Pancreas (tissue), 10 donors: ENCODE data around the gene PSME4. TPM values are rescaled to one million over a fixed set of nuclear protein-coding genes. Genes with fewer than 3 reads are reported as not detected.
A peak's percentile ranks its signal among the peaks of the same experiment; 100 is the strongest.

Experiments used
- ATAC-seq, 4 donors: fragments of 200-7000 bp; cut with Tn5 transposase; one replicate each; pipeline versions ENCODE4 v1.8.0 to v1.9.1; 2020; ENCODE audit warnings: mild to moderate bottlenecking in 4 of 4, moderate library complexity in 4 of 4
- DNase-seq, 6 donors: peaks; one replicate each; pipeline ENCODE4 v3.0.0-alpha.2; 2020
- FAIRE-seq: peaks from 2 replicates; lab custom pipeline; 2012; peaks lifted over from hg19 to GRCh38; lab: Jason Lieb, UNC
- H3K27ac ChIP-seq, 4 donors: fragments of 200-600 bp; sonication (generic); 1 replicate in 3 of 4; 2 replicates in 1 of 4; pipeline versions ENCODE4 v1.5.0 to v1.8.0; 2020
- H3K27me3 ChIP-seq, 4 donors: fragments of 200-600 bp; one replicate each; pipeline ENCODE4 v1.8.0; 2021
- H3K36me3 ChIP-seq, 3 donors: fragments of 200-600 bp; sonication (generic) in 1 of 3; one replicate each; pipeline versions ENCODE4 v1.5.0 to v1.8.0; 2020 to 2021
- H3K4me1 ChIP-seq, 3 donors: fragments of 200-600 bp; one replicate each; pipeline ENCODE4 v1.8.0; 2021
- H3K4me3 ChIP-seq, 4 donors: fragments of 200-600 bp; sonication (generic) in 2 of 4; one replicate each; pipeline versions ENCODE4 v1.5.0 to v1.8.0; 2020 to 2021
- H3K9me3 ChIP-seq, 4 donors: fragments of 200-600 bp; one replicate each; pipeline ENCODE4 v1.8.0; 2021
- CTCF ChIP-seq, 4 donors: fragments of 200-600 bp; sonication (generic) in 3 of 4; IDR thresholded peaks; one replicate each; pipeline versions ENCODE4 v1.5.0 to v1.8.0; 2021; ENCODE audit warnings: antibody characterized with exemption in 4 of 4
- WGBS, 2 donors: extraction: QIAGEN DNeasy Blood & Tissue Kit; methylation state at CpG; one replicate each; pipeline ENCODE4 v1.1.7; 2013; 5-methylcytosine and 5-hydroxymethylcytosine counted together
- intact Hi-C, 3 donors: fragments of 100-400 bp; cut with DNase I; formaldehyde crosslinking; loops; one replicate each; pipeline versions ENCODE4 v1.11.1 to v1.14.2; 2022
- polyA plus RNA-seq, 2 donors: library from polyadenylated mRNA; stranded (reverse); fragments of 200-250 nt; gene quantifications; one replicate each; pipeline ENCODE4 v1.2.3, GENCODE V29; 2013
- total RNA-seq, 6 donors: library from RNA; stranded (reverse); fragmentation: NEBNext Ultra II Directional in 4 of 6; extraction: Animal tissue kit (Norgen Biotek cat#: 25700) in 4 of 6; gene quantifications; one replicate each; pipeline versions ENCODE4 v1.2.1 to v1.2.4, GENCODE V29; 2021 to 2023
- donor health status: healthy with polysubstance abuse.
- donor health status: DM: no; HTN: no; CAD: no; lungs with moderate emphysema.
- donor health status: DM: no; HTN: no; CAD: no.
- donor health status: control.
- donor health status: control.
- donor health status: Bipolar disorder and iron deficiency.
- donor health status: DM: yes; HTN: yes; CAD: no.
- donor health status: DM: no; HTN: no; CAD: no.
- donor health status: DM: no; HTN: no; CAD: no.
- donor health status: DM: yes; HTN: yes; CAD: no.

PSME4 gene
- total and polyA plus RNA-seq, 8 donors = 13.8 to 27.7 (median 17.8) TPM

- ATAC-seq = no peak
- Histone ChIP-seq H3K27me3 (no peaks in the 10 kb centered on the region), H3K9me3 (no peaks in the 10 kb centered on the region), H3K36me3 (peaks cover 0 to 11% (median 9%) of the 10 kb centered on the region in 3 donors), H3K4me3 (no peak overlapping the region), H3K27ac (no peak overlapping the region), H3K4me1 (no peaks in the 10 kb centered on the region)
- DNase-seq = no peak
- FAIRE-seq = no peak
- no peak for TF ChIP-seq CTCF (IDR thresholded peaks at IDR 0.05)
- WGBS, 2 donors = 80 to 95% methylated on average over 3 of the region's 3 CpGs
- intact Hi-C loops = no loop called here
Observed at GRCh38 chr2:53913721-53914120, 57.1 kb downstream of the PSME4 start.

GRCh38 chr2:53911434-53912189 is 59.2 kb downstream of the PSME4 start:
- no peaks in the 10 kb centered on the region for H3K27me3 ChIP-seq
- intact Hi-C loops = no loop called here
- H3K36me3 ChIP-seq = peaks cover 0 to 5% (median under 1%) of the 10 kb centered on the region in 3 donors
- TF ChIP-seq CTCF (IDR thresholded peaks at IDR 0.05) = no peak
- no peak for DNase-seq
- peaks cover 0 to 4% (median 0%) of the 10 kb centered on the region in 3 donors for H3K4me1 ChIP-seq
- no peak overlapping the region for H3K4me3 ChIP-seq
- no peak overlapping the region for H3K27ac ChIP-seq
- no peak for ATAC-seq
- FAIRE-seq = peak; percentile 59
- H3K9me3 ChIP-seq = no peaks in the 10 kb centered on the region
- 61% methylated on average over 4 of the region's 4 CpGs for WGBS, 2 donors

- no peak for ATAC-seq
- no peak overlapping the region for H3K4me3 ChIP-seq
- H3K4me1 ChIP-seq = peaks cover 0 to 4% (median 0%) of the 10 kb centered on the region in 3 donors
- FAIRE-seq = no peak
- no peak for DNase-seq
- no peaks in the 10 kb centered on the region for H3K9me3 ChIP-seq
- H3K36me3 ChIP-seq = peaks cover 5 to 32% (median 5%) of the 10 kb centered on the region in 3 donors
- H3K27me3 ChIP-seq = no peaks in the 10 kb centered on the region
- TF ChIP-seq CTCF (IDR thresholded peaks at IDR 0.05) = no peak
- WGBS, 2 donors = 80 to 92% methylated on average over 1 of the region's 1 CpG
- intact Hi-C loops = no loop called here
- no peak overlapping the region for H3K27ac ChIP-seq
Observed at GRCh38 chr2:53907582-53907981, 63.2 kb downstream of the PSME4 start.

- H3K36me3 ChIP-seq = peaks cover 5 to 46% (median 5%) of the 10 kb centered on the region in 3 donors
Observed at GRCh38 chr2:53905396-53905795, 65.4 kb downstream of the PSME4 start.

More at GRCh38 chr2:53905396-53905795, 65.4 kb downstream of the PSME4 start:
- H3K27ac ChIP-seq = no peak overlapping the region
- intact Hi-C loops = no loop called here
- H3K9me3 ChIP-seq = no peaks in the 10 kb centered on the region
- TF ChIP-seq CTCF (IDR thresholded peaks at IDR 0.05) = no peak
- H3K27me3 ChIP-seq = no peaks in the 10 kb centered on the region
- H3K4me1 ChIP-seq = peaks cover 0 to 4% (median 0%) of the 10 kb centered on the region in 3 donors
- FAIRE-seq (no peak), DNase-seq (no peak), ATAC-seq (no peak)
- WGBS, 2 donors = 93 to 96% methylated on average over 9 of the region's 9 CpGs
- H3K4me3 ChIP-seq = no peak overlapping the region
